ENCODE measurements around the gene DCUN1D3.
"Not testable (repeated sequence)": the region's sequence is repeated elsewhere in the genome, so short reads cannot be mapped to it uniquely, and the experiment has no call there.

The DCUN1D3 gene

DNA sequence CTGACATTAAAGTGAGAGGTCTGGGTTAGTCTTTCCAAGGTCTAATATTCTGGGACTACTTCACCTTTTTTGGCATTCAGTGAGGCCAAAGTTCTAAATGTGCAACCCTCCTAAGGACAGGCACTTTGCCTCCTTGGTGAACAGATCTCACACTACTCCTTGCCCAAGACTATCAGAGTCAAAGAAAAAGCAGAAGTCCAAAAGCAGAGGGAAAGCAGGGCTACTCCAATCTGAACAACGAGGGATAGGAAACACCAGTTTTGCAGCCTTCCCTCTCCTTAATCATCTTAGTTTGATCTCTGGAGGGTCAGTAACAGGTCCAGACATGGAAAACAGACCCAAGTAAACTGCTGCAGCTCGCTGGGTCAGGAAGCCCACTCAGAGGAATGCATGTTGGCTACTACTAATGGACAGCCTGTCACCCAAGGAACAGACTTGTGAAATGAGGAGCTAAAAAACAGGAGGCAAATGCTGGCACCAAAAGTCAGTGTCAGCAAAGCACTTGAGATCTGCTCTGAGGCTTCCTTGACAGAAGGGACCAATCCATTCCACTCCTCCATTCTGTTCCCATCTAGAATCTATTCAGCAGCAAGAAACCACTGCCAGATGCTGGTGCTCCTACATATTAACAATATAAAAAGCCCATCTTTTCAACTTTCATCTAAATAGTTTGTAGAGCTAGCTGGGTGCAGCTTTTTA is 29.9 kb downstream of the DCUN1D3 start:
- H3K4me3 ChIP-seq (ENCODE audit: low read length): no peak overlapping the region
- H3K27ac ChIP-seq (ENCODE audit: low read length): no peak overlapping the region
- H3K9ac ChIP-seq (ENCODE audit: low read length): no peak overlapping the region
- no peaks in the 10 kb centered on the region for H3K9me3 ChIP-seq (ENCODE audit: control insufficient read depth, low read depth, low read length)
- H3K27me3 ChIP-seq (ENCODE audit: control insufficient read depth, insufficient read depth, low read length): no peaks in the 10 kb centered on the region
- no peaks in the 10 kb centered on the region for H3K36me3 ChIP-seq (ENCODE audit: control insufficient read depth, low read depth, low read length)
- H3K4me1 ChIP-seq (ENCODE audit: control insufficient read depth, low read depth, low read length): peaks cover 8% of the 10 kb centered on the region

DNA sequence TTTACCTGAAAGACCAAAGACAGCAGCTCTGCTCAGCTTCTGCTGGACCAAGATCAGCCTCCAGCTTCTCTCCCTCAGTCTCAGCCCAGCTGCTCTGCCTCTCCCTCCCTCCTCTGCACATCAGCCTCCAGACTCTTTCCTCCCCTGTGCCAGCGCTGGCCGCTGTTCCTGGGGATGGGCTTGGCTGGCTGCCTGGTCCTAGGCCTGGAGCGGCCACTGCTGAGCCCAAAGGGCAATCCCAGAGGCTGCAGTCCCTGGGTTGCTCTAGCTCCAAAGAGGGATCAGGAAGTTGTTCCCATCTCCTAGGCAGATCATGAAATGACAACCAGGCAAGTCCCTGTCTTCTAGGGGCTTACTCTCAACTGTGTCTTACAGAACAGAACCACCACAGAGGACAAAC is 31.3 kb downstream of the DCUN1D3 start:
- no peak overlapping the region for H3K9ac ChIP-seq (ENCODE audit: low read length)

DNA sequence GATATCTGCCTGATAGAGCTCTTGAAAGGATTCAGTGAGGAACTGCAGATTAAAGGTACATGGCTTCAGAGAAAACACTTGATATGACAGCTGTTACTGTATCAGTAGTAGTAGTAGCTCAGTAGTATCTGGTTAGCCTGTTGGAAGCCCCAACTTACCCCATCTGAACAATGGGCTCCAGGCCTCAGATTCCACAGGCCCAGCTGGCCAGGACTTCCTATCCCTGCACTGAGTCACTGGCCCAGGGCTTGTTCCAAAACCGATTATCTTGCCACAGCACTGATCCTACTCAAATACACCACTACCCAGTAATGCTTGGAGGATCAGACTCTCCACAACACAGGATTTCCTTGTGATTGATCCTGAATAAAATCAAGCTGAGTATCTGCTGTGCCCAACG is 32.6 kb downstream of the DCUN1D3 start:
- peaks cover 15% of the 10 kb centered on the region for H3K4me1 ChIP-seq (ENCODE audit: control insufficient read depth, low read depth, low read length)
- no peak overlapping the region for H3K27ac ChIP-seq (ENCODE audit: low read length)

More for the DNA sequence above, 31.3 kb downstream of the DCUN1D3 start:
- Histone ChIP-seq H3K4me3 (ENCODE audit: low read length) (no peak overlapping the region), H3K36me3 (ENCODE audit: control insufficient read depth, low read depth, low read length) (no peaks in the 10 kb centered on the region), H3K27ac (ENCODE audit: low read length) (no peak overlapping the region), H3K4me1 (ENCODE audit: control insufficient read depth, low read depth, low read length) (peaks cover 8% of the 10 kb centered on the region), H3K9me3 (ENCODE audit: control insufficient read depth, low read depth, low read length) (no peaks in the 10 kb centered on the region), H3K27me3 (ENCODE audit: control insufficient read depth, insufficient read depth, low read length) (no peaks in the 10 kb centered on the region)

DNA sequence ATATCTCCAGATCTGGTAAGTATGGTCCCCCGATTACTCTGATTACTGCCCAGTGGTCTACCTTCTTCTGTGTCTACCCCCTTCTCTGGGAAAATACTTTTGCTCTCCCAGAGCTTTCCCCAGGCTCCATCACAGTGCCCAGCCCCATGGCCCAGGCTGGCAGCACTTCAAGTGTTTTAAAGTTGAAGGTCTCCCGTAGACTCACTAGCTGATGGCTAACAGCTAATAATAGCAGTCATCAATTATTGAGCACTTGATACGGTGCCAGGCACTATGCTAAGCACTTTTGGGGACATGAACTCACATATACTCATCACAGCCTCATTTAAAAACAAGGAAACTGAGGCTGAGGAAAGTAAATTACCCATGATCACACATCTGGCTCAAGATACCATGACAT is 33.4 kb downstream of the DCUN1D3 start:
- H3K27ac ChIP-seq (ENCODE audit: low read length): no peak overlapping the region
- H3K36me3 ChIP-seq (ENCODE audit: control insufficient read depth, low read depth, low read length): peaks cover 3% of the 10 kb centered on the region
- H3K9ac ChIP-seq (ENCODE audit: low read length): no peak overlapping the region
- H3K4me3 ChIP-seq (ENCODE audit: low read length): no peak overlapping the region
- no peaks in the 10 kb centered on the region for H3K27me3 ChIP-seq (ENCODE audit: control insufficient read depth, insufficient read depth, low read length)
- peaks cover 16% of the 10 kb centered on the region for H3K4me1 ChIP-seq (ENCODE audit: control insufficient read depth, low read depth, low read length)
- no peaks in the 10 kb centered on the region for H3K9me3 ChIP-seq (ENCODE audit: control insufficient read depth, low read depth, low read length)

More for the DNA sequence above, 32.6 kb downstream of the DCUN1D3 start:
- no peak overlapping the region for H3K4me3 ChIP-seq (ENCODE audit: low read length)
- no peaks in the 10 kb centered on the region for H3K27me3 ChIP-seq (ENCODE audit: control insufficient read depth, insufficient read depth, low read length)
- H3K36me3 ChIP-seq (ENCODE audit: control insufficient read depth, low read depth, low read length): no peaks in the 10 kb centered on the region
- no peaks in the 10 kb centered on the region for H3K9me3 ChIP-seq (ENCODE audit: control insufficient read depth, low read depth, low read length)
- H3K9ac ChIP-seq (ENCODE audit: low read length): no peak overlapping the region

DNA sequence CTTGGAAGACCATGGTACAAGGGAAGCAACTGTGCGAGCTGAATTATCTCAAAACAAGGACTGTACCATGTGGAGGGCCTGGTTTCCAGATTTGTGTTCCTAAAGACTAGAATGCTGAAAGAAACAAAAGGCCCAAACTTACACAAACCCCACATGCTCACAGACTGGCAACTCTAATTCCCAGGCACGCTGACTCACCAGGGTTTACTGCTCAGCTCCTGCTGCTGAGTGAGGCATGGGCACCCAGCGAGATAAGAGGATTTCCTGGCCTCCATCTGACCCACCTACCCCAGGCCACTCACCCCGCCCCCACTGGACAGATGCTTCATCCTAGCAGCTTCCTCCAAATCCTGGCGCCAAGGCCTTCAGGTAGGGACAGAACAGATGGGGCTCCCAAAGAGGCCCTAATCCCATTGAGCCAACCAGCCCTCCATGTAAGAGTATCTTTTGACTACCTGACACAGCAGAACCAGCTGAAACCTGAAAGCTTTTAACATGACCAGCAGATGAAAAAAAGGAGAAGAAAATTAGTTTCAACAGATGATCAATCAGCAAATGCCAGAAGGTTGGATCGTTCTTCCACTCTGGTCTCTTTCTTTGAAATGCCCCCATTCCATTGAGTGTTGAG is 33.9 kb downstream of the DCUN1D3 start:
- Histone ChIP-seq H3K4me3 (ENCODE audit: low read length) (no peak overlapping the region), H3K36me3 (ENCODE audit: control insufficient read depth, low read depth, low read length) (peaks cover 4% of the 10 kb centered on the region), H3K27me3 (ENCODE audit: control insufficient read depth, insufficient read depth, low read length) (no peaks in the 10 kb centered on the region), H3K4me1 (ENCODE audit: control insufficient read depth, low read depth, low read length) (peaks cover 16% of the 10 kb centered on the region), H3K9me3 (ENCODE audit: control insufficient read depth, low read depth, low read length) (no peaks in the 10 kb centered on the region), H3K9ac (ENCODE audit: low read length) (no peak overlapping the region), H3K27ac (ENCODE audit: low read length) (no peak overlapping the region)

DNA sequence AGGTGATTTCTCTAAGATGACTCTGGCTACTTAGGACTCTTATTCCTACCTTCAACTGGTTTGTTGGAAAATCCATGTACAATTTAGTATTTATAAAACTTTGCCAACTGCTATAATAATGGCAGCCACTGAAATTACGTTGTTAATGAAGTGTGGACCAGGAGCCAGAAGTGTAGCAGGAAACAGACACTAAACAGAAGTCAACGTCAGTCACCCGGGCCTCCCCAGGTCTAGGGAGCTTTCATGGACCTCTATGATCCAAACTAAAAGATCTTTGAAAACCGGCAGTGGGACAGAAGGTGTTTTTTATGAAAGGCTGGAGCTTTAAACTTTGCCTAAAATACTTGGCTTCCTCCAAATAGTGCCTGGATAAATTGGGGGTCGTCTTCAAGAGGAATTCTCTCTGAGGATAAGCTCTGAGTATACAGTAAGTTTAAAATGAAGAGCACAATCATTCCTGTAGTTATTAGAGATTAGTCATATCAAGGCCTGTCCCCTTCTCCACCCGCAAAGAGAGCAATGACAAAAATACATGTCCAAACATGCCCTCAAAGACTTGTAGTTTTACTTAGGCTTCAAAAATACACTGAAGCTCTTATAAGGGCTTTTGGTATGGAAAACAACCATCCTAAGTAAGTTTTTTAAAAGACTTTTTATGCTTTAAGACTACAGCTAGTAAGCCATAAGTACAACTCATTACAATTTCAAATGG is 34.6 kb downstream of the DCUN1D3 start:
- Histone ChIP-seq H3K27me3 (ENCODE audit: control insufficient read depth, insufficient read depth, low read length) (no peaks in the 10 kb centered on the region), H3K9me3 (ENCODE audit: control insufficient read depth, low read depth, low read length) (no peaks in the 10 kb centered on the region), H3K4me3 (ENCODE audit: low read length) (no peak overlapping the region), H3K4me1 (ENCODE audit: control insufficient read depth, low read depth, low read length) (peaks cover 16% of the 10 kb centered on the region), H3K36me3 (ENCODE audit: control insufficient read depth, low read depth, low read length) (peaks cover 4% of the 10 kb centered on the region), H3K9ac (ENCODE audit: low read length) (no peak overlapping the region), H3K27ac (ENCODE audit: low read length) (no peak overlapping the region)

DNA sequence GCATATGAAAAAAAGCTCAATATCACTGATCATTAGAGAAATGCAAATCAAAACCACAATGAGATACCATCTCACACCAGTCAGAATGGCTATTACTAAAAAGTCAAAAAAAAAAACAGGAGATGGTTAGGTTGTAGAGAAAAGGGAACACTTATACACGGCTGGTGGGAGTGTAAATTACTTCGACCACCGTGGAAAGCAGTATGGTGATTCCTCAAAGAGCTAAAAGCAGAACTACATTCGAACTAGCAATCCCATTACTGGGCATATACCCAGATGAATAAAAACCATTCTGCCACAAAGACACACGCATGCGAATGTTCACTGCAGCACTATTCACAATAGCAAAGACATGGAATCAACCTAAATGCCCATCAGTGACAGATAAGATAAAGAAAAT is 35.8 kb downstream of the DCUN1D3 start:
- not testable (repeated sequence) for H3K27ac ChIP-seq (ENCODE audit: low read length); H3K9me3 ChIP-seq (ENCODE audit: control insufficient read depth, low read depth, low read length); H3K9ac ChIP-seq (ENCODE audit: low read length); H3K4me3 ChIP-seq (ENCODE audit: low read length); H3K27me3 ChIP-seq (ENCODE audit: control insufficient read depth, insufficient read depth, low read length); H3K36me3 ChIP-seq (ENCODE audit: control insufficient read depth, low read depth, low read length)
- peaks cover 22% of the 10 kb centered on the region for H3K4me1 ChIP-seq (ENCODE audit: control insufficient read depth, low read depth, low read length)

DNA sequence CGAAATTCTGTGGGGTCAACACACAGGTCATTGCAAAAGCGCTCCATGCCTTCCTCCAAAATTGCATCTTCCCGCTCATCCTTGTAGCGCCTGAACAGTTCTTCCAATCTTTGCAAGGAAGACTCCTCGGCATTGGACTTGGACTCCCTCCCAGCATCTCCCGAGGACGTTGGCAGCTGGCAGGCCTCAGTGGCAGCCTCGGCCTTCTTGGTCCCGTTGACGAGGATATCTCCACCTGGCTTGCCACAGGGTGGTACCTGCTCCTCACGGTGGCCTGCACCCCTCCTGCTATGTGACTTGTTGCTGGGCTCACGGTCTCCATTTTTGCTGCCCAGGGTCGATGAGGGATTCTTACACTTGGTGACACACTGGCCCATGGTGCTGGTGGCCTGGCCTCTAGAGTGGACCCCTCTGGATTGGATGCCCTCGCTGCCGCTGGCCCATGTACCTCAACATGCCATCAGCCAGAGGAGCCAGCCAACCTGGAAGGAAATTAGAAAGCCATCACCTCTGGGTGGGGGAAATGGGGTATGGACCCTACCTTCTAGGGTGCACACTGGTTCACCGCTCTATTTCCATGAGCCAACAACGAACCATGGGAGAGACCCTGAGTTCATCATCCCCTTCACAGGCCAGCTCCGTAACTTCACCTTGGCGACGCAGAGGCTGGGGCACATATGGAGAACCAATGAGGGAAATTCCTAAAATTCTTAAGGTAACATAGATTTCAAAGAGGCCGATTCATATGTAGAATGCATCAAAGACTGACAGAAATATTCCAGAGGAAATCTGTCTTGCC is 37.8 kb downstream of the DCUN1D3 start:
- Histone ChIP-seq H3K27ac (ENCODE audit: low read length) (no peak overlapping the region), H3K9me3 (ENCODE audit: control insufficient read depth, low read depth, low read length) (no peaks in the 10 kb centered on the region), H3K4me3 (ENCODE audit: low read length) (no peak overlapping the region), H3K36me3 (ENCODE audit: control insufficient read depth, low read depth, low read length) (peaks cover 8% of the 10 kb centered on the region), H3K27me3 (ENCODE audit: control insufficient read depth, insufficient read depth, low read length) (no peaks in the 10 kb centered on the region), H3K4me1 (ENCODE audit: control insufficient read depth, low read depth, low read length) (peaks cover 28% of the 10 kb centered on the region), H3K9ac (ENCODE audit: low read length) (no peak overlapping the region)

DNA sequence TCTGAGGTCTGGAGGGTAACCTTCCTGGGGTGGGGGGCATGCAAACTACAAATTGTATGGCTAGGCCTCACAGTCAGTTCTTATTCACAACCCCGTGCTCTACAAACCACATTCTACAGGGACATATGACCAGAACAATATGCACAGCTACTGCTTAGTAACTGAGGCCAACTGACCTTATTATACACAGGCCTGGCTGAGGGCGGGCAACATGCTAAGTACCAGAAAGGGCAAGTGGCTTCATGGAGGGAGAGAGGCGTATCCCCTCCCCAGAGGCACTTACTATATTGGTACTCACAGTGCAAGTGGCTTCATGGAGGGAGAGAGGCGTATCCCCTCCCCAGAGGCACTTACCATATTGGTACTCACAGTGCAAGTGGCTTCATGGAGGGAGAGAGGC is 39.2 kb downstream of the DCUN1D3 start:
- not testable (repeated sequence) for H3K36me3 ChIP-seq (ENCODE audit: control insufficient read depth, low read depth, low read length); H3K9me3 ChIP-seq (ENCODE audit: control insufficient read depth, low read depth, low read length); H3K4me3 ChIP-seq (ENCODE audit: low read length); H3K9ac ChIP-seq (ENCODE audit: low read length); H3K27ac ChIP-seq (ENCODE audit: low read length); H3K27me3 ChIP-seq (ENCODE audit: control insufficient read depth, insufficient read depth, low read length)
- peaks cover 24% of the 10 kb centered on the region for H3K4me1 ChIP-seq (ENCODE audit: control insufficient read depth, low read depth, low read length)

DNA sequence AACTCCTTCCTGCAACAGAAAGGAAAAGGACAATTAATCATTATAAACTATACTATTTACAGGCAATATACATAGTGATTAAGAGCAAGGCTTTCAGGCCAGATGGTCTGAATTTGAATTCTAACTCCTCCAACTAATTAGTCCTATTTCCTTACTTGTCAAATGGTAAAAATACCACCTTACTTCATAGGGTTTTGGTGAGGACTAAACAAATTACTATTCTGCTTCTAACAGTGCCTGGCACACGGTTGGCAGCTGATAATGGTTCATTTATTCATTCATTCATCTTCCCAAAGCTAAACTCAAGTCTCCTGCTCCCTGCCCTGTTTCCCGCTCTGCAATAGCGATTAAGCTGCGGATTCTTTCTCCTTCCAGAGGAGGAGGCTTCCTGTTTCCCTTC is 39.8 kb downstream of the DCUN1D3 start:
- peaks cover 8% of the 10 kb centered on the region for H3K36me3 ChIP-seq (ENCODE audit: control insufficient read depth, low read depth, low read length)
- no peak overlapping the region for H3K9ac ChIP-seq (ENCODE audit: low read length)
- H3K27ac ChIP-seq (ENCODE audit: low read length): no peak overlapping the region
- H3K4me3 ChIP-seq (ENCODE audit: low read length): no peak overlapping the region
- no peaks in the 10 kb centered on the region for H3K27me3 ChIP-seq (ENCODE audit: control insufficient read depth, insufficient read depth, low read length)
- H3K9me3 ChIP-seq (ENCODE audit: control insufficient read depth, low read depth, low read length): no peaks in the 10 kb centered on the region
- H3K4me1 ChIP-seq (ENCODE audit: control insufficient read depth, low read depth, low read length): peaks cover 21% of the 10 kb centered on the region

DNA sequence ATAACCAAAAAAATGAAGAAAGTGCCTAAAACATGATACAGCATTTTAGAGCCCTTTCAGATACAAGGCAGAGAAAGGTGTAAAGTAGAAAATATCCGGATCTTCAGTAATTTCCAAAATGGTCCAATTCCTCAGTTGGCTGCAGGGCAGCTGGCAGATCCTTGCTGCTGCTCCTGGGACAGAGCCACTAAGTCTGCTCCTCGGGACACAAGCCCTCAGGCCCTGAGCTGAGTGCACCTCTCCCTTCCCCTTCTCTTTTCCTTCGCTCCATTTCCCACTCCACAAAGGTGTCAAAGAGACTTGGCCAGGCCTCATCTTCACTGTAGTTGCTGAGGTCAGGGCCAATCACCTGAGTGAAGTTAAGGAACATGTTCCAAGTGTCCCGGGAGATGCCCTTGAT is 40.5 kb downstream of the DCUN1D3 start:
- H3K36me3 ChIP-seq (ENCODE audit: control insufficient read depth, low read depth, low read length): peaks cover 8% of the 10 kb centered on the region
- peaks cover 21% of the 10 kb centered on the region for H3K4me1 ChIP-seq (ENCODE audit: control insufficient read depth, low read depth, low read length)
- H3K4me3 ChIP-seq (ENCODE audit: low read length): no peak overlapping the region
- no peak overlapping the region for H3K9ac ChIP-seq (ENCODE audit: low read length)
- no peaks in the 10 kb centered on the region for H3K9me3 ChIP-seq (ENCODE audit: control insufficient read depth, low read depth, low read length)
- no peaks in the 10 kb centered on the region for H3K27me3 ChIP-seq (ENCODE audit: control insufficient read depth, insufficient read depth, low read length)
- no peak overlapping the region for H3K27ac ChIP-seq (ENCODE audit: low read length)
